SK-N-DZ (cell line): ENCODE results near the gene KCNMB4.

Experiments used
- DNase-seq: peaks from one replicate; pipeline ENCODE4 v3.0.0-alpha.2; 2015; ENCODE audit warnings: low spot score
- small RNA-seq, 2 experiments: library from RNA; depleted of rRNA; stranded (forward); fragments of <200 nt; gene quantifications; one replicate each; pipeline ENCODE3, GENCODE V24; 2014

The KCNMB4 gene

GRCh38 chr12:70443062-70443673 lies 77.1 kb downstream of the KCNMB4 start:
- DNase-seq = no peak

- DNase-seq = no peak
These were observed 78.8 kb downstream of the KCNMB4 start for GRCh38 chr12:70444903-70445302.

- no peak for DNase-seq
These were observed 82.3 kb downstream of the KCNMB4 start for GRCh38 chr12:70448371-70448770.

- DNase-seq = no peak
These were observed 83.1 kb downstream of the KCNMB4 start for GRCh38 chr12:70449074-70449752.

- no peak for DNase-seq
These were observed 83.8 kb downstream of the KCNMB4 start for GRCh38 chr12:70449753-70450341.

- DNase-seq = no peak
These were observed 85.4 kb downstream of the KCNMB4 start for GRCh38 chr12:70451528-70451927.

- DNase-seq = no peak
These were observed 90.9 kb downstream of the KCNMB4 start for GRCh38 chr12:70456953-70457352.

GRCh38 chr12:70459786-70460185 lies 93.7 kb downstream of the KCNMB4 start:
- DNase-seq = no peak

- no peak for DNase-seq
These were observed 97.9 kb downstream of the KCNMB4 start for GRCh38 chr12:70463997-70464396.

GRCh38 chr12:70466753-70467152 lies 100.7 kb downstream of the KCNMB4 start:
- no peak for DNase-seq

GRCh38 chr12:70467476-70467875 lies 101.4 kb downstream of the KCNMB4 start:
- no peak for DNase-seq

- no peak for DNase-seq
These were observed 102.0 kb downstream of the KCNMB4 start for GRCh38 chr12:70467918-70468733.

GRCh38 chr12:70468741-70469140 lies 102.7 kb downstream of the KCNMB4 start:
- no peak for DNase-seq

GRCh38 chr12:70469221-70469820 lies 103.2 kb downstream of the KCNMB4 start:
- no peak for DNase-seq

GRCh38 chr12:70482764-70483163 lies 116.7 kb downstream of the KCNMB4 start:
- no peak for DNase-seq

Small RNAs within 50 kb of the gene (small RNA-seq; reads per million reads assigned to genes)
- gene RNU4-65P = 0 reads per million in 2 experiments
